ENCODE measurements around the gene CHTF18.
"Not testable (repeated sequence)": the region's sequence is repeated elsewhere in the genome, so short reads cannot be mapped to it uniquely, and the experiment has no call there.

- not testable (repeated sequence) for TF ChIP-seq CTCF, POLR2A (IDR thresholded peaks at IDR 0.05)
Measured at GRCh38 chr16:742894-743293, 45.5 kb upstream of the CHTF18 start.
